Occipital lobe (tissue), 1 donor: ENCODE measurements around the gene CS. TPM values are rescaled to one million over a fixed set of nuclear protein-coding genes. Genes with fewer than 3 reads are reported as not detected.

Experiments
- total RNA-seq: library from RNA; depleted of rRNA; stranded (reverse); fragments of >200 nt; gene quantifications from one replicate; pipeline ENCODE4 v1.2.3, GENCODE V29; 2014

Gene CS
- total RNA-seq, 1 donor from 2014 or later = 90.9 TPM

Other genes with a start within 250 kb of the CS start
- 2.2 TPM for gene ERBB3, start 220.2 kb downstream of the CS start, total RNA-seq
- 64.9 TPM for gene PA2G4, start 195.8 kb downstream of the CS start, total RNA-seq
- gene RPL41, start 183.7 kb downstream of the CS start, total RNA-seq = 1,070 TPM
- 10.6 TPM for gene ZC3H10, start 182.1 kb downstream of the CS start, total RNA-seq
- gene ESYT1, start 172.1 kb downstream of the CS start, total RNA-seq = 21.8 TPM
- 77.0 TPM for gene MYL6B, start 147.7 kb downstream of the CS start, total RNA-seq
- 417 TPM for gene MYL6, start 142.0 kb downstream of the CS start, total RNA-seq
- gene SMARCC2, start 110.8 kb downstream of the CS start, total RNA-seq = 80.6 TPM
- gene RNF41, start 78.4 kb downstream of the CS start, total RNA-seq = 78.1 TPM
- 20.1 TPM for gene NABP2, start 76.0 kb downstream of the CS start, total RNA-seq
- gene SLC39A5, start 70.3 kb downstream of the CS start, total RNA-seq = not detected
- 9.2 TPM for gene ANKRD52, start 41.9 kb downstream of the CS start, total RNA-seq
- gene COQ10A, start 33.4 kb downstream of the CS start, total RNA-seq = 12.9 TPM
- gene CNPY2, start 15.7 kb upstream of the CS start, total RNA-seq = 40.4 TPM
- gene PAN2, start 33.7 kb upstream of the CS start, total RNA-seq = 29.9 TPM
- not detected for gene IL23A, start 38.6 kb upstream of the CS start, total RNA-seq
- 84.4 TPM for gene STAT2, start 59.8 kb upstream of the CS start, total RNA-seq
- not detected for gene APOF, start 62.5 kb upstream of the CS start, total RNA-seq
- gene TIMELESS, start 149.1 kb upstream of the CS start, total RNA-seq = 10.9 TPM
- gene MIP, start 154.3 kb upstream of the CS start, total RNA-seq = 0.62 TPM
- 1.6 TPM for gene SPRYD4, start 168.2 kb upstream of the CS start, total RNA-seq
- gene GLS2, start 187.8 kb upstream of the CS start, total RNA-seq = 5.9 TPM
- 3.0 TPM for gene RBMS2, start 221.5 kb upstream of the CS start, total RNA-seq